ENCODE results near the gene ECI1.
"Not testable (repeated sequence)": the region's sequence is repeated elsewhere in the genome, so short reads cannot be mapped to it uniquely, and the experiment has no call there.

Gene ECI1

DNA sequence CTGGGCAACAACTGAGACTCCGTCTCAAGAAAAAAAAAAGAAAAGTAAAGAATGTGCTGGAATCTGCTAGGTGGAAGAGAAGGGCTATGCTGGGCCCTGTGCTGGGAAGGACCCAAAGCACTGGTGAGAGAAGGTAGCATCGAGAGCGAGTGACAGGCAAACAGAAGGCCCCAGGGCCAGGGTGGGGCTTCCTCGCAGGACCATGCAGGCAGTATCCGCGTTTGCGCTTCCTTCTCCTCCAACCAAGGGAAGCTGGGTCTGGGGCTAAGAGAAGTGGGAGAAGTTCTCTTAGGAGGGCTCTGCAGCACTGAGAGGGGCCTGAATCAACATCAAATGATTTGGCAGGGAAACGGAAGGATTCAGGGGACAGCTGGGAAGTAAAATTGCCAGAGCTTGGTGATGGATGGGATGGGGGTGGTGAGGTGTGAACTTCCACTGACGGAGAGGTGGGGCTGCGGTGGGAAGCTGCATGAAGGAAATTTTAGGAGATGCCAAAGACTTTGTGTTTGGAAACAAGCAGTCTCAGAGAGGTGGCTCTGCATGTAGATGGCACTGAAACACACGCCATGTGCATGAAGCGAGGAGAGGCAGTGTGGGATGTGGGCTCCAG is 5.2 kb upstream of the ECI1 start:
- DNase-seq (ENCODE audit: low read depth in 3 of 3): no peak

- no peak for DNase-seq (ENCODE audit: low read depth in 3 of 3)
Measured at GRCh38 chr16:2253293-2253692, 1.9 kb upstream of the ECI1 start.

DNA sequence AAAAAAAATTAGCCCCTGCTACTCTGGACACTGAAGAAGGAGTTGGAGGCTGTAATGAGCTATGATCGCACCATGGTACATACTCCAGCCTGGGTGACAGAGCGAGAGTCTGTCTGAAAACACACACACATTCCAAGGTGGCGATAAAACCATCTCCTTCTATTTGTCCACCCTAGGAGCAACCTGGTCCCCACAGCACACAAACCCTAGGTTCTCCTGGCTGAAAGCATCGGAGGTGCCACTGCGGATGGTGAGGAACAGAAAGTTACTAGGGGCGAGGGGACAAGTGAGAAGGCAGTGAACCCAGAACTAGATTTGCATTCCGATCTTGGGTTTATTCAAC is 1.4 kb upstream of the ECI1 start:
- DNase-seq (ENCODE audit: low read depth in 3 of 3): no peak

DNA sequence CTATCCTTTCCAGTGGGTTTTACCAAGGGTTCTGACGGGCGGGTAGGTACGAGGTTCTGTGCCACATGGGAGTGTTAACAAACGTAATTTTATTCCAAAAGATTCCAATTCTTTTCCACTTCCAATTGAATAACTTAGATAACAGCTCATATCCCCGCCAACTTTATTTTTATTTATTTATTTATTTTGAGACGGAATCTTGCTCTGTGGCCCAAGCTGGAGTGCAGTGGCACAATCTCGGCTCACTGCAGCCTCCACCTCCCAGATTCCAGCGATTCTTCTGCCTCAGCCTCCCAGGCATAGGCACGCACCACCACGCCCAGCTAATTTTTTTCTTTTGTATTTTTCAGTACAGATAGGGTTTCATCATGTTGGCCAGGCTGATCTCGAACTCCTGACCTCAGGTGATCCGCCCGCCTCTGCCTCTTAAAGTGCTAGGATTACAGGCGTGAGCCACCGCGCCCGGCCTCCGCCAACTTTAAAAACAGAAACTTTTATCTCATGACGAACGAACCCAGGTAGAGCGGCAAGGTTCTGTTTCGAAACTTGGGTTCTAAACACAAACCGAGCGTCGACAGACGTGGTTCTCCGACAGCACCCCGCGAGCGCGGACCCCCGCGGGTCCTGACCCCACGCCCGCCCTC is 613 bp downstream of the ECI1 start:
- peak in 1 of 3 experiments; percentile 14 for DNase-seq (ENCODE audit: low read depth in 3 of 3)

- DNase-seq (ENCODE audit: low read depth in 3 of 3): no peak
Measured at GRCh38 chr16:2246301-2246885, 5.0 kb downstream of the ECI1 start.

DNA sequence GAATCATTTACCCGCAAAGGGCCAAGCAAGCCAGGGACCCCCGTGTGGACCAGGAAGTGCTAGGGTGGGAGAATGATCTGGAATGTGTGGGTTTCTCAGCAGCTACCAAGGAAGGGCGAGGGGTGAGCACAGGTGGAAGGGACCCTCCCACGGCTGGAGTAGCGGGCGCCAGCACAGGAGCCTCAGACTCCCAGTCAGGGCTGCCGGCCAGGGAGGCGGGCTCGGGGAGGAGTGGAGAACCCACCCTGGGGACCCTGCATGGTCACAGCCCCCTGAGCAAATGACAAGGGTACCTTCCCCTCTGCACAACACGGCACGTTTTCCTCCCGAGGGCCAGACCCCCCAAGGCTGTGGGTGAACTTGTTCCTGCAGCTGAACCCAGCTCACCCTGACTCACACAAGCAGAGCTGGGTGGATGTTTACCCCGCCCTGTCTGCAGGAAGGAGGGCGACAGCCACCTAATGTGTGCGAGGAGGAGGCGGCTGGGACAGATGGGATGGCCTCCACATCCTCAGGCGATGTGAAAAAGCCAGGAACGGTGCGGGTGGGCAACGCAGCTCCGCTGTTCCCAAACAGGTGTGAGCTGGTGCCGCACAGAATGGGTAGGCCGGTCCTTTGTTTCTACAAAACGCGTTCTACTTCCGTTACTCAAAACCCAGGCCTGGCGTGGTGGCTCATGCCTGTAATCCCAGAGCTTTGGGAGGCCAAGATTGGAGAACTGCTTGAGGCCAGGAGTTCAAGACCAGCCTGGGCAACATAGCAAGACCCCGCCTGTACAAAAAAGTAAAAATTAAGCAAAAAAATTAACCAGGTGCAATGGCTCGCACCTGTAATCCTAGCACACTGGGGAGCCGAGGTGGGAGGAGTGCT is 6.2 kb downstream of the ECI1 start:
- DNase-seq (ENCODE audit: low read depth in 3 of 3): no peak

DNA sequence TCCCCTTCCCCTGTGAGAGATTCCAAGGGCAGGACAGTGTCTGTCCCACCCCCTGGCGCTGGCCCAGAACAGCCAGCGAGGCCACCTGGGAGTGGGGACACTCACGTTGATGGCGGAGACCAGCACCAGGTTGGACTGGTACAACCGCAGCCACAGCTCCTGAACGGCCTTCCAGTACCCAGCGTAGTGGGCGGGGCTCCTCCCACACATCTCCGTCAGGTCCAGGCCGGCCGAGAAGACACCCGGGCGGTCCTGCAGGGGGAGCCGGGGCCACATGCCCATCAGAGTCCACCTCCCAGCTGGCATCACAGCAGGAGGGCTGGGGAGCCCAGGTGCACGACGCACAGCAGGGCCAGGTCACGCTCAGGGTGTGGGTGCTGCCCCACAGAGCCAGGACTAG is 7.1 kb downstream of the ECI1 start:
- no peak for DNase-seq (ENCODE audit: low read depth in 3 of 3)

DNA sequence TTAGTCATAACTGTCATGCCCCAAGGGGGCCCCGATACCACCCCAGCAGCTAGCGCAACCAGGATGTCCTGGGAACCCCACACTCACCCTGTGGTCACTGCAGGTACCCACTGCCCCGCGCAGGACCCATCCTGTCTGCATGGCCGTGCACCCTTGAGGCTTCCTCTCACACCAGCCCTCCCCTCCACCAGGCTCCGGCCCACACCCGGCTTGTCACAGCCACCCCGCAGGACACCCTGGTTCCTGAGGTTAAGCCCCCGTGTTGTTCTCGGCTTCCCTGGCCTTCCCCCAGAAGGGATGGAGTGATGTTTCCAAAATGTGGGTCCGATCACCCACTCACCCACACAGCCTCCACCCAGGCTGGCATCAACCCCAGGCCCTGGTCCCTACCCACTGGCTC is 7.6 kb downstream of the ECI1 start:
- DNase-seq (ENCODE audit: low read depth in 3 of 3): no peak

DNA sequence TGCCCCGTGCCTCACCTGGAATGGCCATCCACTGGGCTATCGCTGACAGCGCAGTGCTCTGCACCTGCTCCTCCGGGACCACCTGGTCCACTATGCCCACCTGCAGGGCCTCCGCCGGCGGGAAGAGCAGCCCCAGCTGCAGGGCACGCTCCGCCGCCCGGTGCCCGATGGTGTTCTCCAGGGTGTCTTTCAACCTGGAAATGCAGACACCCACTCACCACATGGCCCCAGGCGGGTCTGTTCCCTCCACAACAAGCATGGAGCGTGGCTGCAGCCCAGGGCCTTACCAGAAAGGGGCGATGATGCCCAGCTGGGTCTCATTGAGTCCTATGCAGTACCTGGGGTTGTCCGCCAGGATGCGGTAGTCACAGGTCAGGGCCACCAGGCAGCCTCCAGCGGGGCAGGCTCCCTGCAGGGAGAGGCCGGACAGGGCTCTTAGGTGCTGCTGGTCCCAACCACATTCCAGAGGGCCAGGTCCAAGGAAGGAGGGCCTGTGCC is 8.3 kb downstream of the ECI1 start:
- DNase-seq (ENCODE audit: low read depth in 3 of 3): no peak

- DNase-seq (ENCODE audit: low read depth in 3 of 3): no peak
Measured at GRCh38 chr16:2242598-2242997, 8.8 kb downstream of the ECI1 start.

GRCh38 chr16:2240331-2240730 is 11.1 kb downstream of the ECI1 start:
- DNase-seq (ENCODE audit: low read depth in 3 of 3): not testable (repeated sequence)

DNA sequence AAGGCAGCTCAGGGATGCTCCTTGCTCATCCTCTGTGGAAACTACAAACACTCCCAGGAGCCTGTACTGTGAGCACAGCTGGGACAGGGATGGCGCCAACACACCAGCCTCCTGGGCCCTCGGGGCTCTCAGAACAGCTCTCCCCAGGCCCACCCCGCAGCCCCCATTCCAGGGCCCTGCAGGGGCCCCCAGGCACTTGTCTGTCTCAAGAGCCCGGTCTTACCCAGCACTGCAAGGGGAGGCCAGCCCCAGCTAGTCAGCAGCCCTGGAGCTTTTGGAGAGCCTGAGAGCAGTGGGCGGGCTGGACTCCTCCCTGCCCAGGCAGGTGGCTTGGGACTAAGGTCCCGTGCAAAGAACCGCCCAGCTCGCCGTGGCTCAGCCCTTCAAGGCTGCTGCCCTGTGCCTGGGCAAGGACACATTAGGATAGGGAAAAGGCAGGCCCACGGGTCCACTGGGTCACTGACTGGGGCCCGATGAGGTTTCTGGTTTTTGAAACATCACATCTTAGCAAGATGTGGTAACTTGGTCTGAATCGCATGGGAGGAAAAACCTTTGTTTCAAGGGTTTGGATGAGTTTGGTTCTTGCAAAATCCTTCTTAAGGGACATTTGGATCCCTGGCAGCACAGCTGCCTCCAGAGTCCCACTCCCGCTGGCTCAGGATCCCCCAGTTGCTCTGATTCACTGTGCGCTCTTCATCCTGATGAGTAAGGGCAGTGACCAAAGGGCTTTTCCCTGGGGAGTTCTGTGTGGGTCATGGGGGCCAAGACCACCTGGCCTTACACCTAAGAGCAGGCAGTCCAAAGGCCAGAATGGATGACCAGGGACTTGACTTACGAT is 12.3 kb downstream of the ECI1 start:
- DNase-seq (ENCODE audit: low read depth in 3 of 3): no peak

DNA sequence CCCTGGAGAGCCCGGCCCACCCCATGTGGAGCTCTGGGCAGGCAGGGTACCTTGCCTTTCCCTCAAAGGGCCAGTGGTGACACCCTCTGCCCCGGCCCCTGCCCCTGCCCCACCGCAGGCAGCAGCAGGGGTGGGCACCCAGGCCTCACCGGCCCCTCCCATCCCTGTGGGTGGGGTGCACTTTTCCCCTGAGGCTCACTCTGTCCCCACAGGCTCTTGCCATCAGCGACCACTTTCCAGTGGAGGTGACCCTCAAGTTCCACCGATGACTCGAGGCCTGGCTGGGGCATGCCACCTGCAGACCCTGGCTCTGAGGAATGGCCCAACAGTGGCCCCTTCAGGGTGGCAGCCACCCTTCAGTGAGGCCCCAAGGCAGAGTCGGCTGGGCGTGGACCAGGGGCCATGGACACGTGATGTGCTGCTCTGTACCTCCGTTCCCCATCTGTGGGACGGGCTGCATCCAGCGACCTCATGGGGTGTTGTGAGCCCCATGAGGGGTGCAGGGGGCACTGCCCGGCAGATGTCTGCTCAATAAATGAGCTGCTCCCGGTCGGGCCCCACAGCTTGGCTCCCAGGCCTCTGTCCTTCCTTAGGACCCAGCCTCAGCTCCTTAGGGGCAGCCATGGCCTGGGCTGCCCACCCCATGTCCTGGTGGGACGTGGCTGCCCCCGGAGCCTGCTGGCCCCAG is 13.1 kb downstream of the ECI1 start:
- no peak for DNase-seq (ENCODE audit: low read depth in 3 of 3)

GRCh38 chr16:2237493-2238149 is 13.8 kb downstream of the ECI1 start:
- DNase-seq (ENCODE audit: low read depth in 3 of 3): no peak

GRCh38 chr16:2237102-2237482 is 14.3 kb downstream of the ECI1 start:
- DNase-seq (ENCODE audit: low read depth in 3 of 3): no peak

DNA sequence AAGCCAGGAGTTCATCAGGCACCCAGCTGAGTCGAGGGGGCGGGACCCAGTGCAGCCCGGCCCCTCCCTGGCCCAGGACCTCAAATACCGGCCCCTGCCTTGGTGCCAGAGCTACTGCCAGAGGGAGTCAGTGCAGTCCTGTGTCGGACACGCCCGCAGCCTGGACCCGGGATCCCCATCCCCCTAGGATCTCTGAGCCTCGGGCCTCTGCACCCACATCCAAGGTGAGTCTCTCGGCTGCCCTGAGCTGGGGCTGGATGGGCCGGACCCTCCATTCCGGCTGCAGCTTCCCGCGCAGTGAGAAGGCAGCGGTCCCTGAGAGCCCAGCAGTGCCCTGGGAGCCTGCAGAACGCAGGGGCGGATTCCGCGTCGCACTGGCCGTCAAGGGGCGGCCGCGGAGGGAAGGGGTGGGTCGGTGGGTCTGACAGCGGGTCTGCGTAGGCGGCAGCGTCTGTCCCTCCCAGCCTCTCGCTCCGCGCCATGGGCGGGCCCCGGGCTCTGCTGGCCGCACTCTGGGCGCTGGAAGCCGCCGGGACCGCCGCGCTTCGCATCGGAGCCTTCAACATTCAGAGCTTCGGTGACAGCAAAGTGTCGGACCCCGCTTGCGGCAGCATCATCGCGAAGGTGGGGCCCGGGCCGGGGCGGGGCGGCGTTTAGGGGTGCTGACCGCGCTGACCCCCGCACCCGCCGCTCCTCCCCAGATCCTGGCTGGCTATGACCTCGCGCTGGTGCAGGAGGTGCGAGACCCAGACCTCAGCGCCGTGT is 14.9 kb downstream of the ECI1 start, which contains the start of gene DNASE1L2:
Gene DNASE1L2 (plus strand): TSS at position 108 of the 765 bp plus-strand sequence. CDS start 373 bp downstream, at position 481.
- no peak for DNase-seq (ENCODE audit: low read depth in 3 of 3)

GRCh38 chr16:2235695-2236336 is 15.6 kb downstream of the ECI1 start:
- DNase-seq (ENCODE audit: low read depth in 3 of 3): no peak

GRCh38 chr16:2235234-2235651 is 16.1 kb downstream of the ECI1 start:
- DNase-seq (ENCODE audit: low read depth in 3 of 3): no peak

DNA sequence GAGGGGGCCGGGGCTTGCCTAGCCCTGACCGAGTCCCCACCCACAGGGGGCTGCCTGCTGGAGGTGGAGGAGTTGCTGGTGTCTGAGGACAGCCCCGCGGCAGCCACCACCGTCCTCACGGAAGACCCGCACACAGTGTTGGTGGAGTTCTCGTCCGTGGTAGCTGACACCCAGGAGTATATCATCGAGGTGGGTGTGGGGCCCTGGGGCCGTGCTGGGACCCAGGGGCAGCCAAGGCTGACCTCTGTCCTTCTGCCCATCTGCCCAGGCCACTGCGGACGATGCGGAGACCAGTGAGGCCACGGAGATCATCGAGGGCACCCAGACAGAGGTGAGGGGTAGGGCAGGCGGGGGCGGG is 16.6 kb downstream of the ECI1 start:
- no peak for DNase-seq (ENCODE audit: low read depth in 3 of 3)
